Activated T-helper 9 cell treated with anti-CD3 and anti-CD28 coated beads, Interleukin-2, amount 50 U/mL, for 16 hours (primary cell): ENCODE measurements around the gene DHCR24.
"Not testable (repeated sequence)": the region's sequence is repeated elsewhere in the genome, so short reads cannot be mapped to it uniquely, and the experiment has no call there.

Source experiments
- DNase-seq: peaks from one replicate; pipeline ENCODE4 v3.0.0-alpha.2; 2020; ENCODE audit warnings: low read depth

The DHCR24 gene

DNA sequence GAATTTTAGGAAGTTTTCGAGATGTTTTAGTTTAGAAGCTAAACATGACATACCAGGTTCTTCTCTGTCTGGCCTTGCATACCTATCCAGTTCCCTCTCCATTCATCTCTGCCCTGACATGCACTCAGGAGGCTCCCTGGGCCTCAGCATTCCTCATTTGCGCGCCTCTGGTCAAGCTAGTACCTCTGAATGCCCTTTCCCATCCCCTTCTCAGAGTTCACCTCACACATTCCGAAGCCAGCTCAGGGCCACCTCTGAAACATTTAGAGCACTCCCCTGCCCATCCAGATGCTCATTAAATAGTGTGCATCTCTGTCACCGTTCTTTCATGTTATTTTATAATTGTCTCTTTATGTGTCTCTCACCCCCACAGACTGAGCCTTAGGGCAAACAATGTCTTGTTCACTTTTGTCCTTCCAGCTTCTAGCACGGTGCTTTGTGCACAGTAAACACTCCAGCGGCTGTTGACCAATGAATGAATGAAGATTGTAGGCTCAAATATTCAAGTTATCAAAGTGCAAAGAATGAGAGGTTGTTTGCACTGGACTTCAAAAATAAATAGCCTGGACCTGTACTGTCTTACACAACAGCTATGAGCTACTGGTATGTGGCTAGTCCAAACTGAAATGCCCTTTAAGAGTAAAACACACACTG, 1.2 kb upstream of the DHCR24 start:
- DNase-seq: no peak

GRCh38 chr1:54887665-54888071, 673 bp upstream of the DHCR24 start:
- DNase-seq: no peak

DNA sequence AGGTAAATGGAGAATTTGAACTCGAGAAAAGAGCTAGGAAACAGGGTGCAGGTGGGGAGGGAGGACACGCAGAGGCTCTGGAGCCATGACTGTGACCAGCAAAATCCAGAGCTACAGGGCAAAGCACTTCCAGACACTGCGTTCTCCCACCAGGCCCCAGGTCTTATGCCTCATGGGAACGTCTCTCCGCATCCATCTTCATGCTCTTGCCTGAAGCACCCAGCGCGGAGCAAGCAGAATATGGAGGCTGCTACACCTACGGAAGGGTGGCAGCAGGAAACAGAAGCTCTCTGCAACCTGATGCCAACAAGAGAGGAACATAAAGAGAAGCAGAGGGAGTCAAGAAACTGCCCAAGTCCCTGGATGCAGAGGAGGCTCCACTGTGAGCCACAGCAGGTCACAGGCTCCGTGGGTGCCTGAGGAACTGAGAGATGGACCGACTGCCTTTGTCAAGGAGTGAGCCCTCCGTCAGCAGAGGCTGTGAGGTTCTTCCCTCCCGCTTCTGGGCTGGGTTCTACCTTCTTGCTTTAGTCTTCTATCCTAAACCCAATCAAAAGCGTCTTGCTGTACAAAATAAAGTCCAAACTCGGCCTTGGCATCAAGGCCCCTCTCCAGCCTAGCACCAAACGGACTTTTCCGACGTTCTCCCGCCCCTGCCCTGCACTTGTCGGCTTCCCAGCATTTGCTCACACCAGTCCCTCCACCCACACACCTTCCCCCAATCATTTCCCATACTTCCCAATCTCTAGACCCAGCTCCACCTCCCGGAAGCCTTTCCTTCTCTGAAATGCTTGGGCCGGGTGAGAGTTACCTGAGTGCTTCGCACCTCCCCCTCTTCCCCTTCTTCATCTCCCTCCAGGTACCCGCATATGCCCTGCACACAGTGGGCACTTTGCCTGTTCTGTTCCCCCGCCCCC, 930 bp downstream of the DHCR24 start:
- no peak for DNase-seq

- DNase-seq: no peak
These were observed 1.7 kb downstream of the DHCR24 start for GRCh38 chr1:54885237-54885679.

DNA sequence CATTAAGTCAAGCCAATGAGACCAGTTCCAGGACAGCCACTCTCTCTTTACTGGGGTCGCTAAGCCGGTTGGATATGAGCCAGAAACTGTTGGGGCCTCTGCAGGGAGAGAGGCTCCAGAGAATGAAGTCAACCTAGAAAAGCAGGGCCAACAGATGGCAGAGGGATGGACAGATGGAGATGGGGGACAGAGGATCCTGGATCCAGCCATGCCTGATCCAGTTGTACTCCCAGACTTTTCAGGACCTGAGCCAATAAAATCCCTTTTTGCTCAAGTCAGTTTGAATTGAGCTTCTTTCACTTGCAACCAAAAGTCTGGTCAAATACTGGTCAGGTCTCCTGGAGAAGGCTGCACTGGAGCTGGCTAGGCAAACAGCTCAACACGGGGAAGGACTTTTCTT, 2.2 kb downstream of the DHCR24 start:
- no peak for DNase-seq

GRCh38 chr1:54884135-54884586, 2.8 kb downstream of the DHCR24 start:
- no peak for DNase-seq

DNA sequence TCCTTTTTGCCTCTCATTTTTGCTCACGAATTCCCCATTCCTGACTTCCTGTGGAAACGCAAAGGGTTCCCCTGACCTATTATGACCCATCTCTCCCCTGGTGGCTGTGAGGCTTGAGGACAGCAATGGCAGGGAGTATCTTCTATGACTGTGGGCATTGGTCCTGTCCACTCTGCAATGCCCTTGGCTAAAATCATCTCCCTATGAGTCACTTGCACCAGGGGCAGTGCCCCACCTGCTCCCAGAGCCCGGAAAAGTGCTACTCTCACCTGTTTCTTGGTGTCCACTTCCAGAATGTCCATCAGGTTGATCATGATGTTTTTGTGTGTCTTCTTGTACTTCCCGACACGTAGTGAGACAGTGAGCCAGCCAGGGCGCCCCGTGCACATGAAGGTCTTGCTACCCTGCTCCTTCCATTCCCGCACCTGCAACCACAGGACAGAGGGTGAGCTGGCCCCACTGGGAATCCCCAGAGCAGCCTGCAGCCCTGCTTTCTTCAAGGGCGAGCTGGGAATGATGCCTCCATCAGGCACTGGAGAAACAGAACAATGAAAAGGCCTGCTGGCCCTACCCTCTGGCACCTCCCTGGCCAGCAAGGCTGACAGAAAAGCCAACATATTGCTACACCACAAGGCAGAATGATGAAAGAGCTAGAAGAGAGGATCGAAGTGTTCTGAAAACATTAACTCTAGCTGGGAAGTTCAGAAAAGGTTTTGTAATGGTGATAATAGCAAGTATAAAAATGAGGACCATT, 3.5 kb downstream of the DHCR24 start:
- no peak for DNase-seq

GRCh38 chr1:54882519-54882918, 4.5 kb downstream of the DHCR24 start:
- no peak for DNase-seq

DNA sequence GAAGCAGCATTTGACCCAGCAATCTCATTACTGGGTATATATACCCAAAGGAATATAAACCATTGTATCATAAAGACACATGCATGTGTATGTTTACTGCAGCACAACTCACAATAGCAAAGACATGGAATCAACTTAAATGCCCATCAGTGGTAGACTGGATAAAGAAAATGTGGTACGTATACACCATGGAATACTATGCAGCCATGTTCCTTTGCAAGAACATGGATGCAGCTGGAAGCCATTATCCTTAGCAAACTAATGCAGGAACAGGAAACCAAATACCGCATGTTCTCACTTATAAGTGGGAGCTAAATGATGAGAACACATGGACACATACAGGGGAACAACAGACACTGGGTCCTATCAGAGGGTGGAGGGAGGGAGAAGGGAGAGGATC, 5.4 kb downstream of the DHCR24 start:
- not testable (repeated sequence) for DNase-seq

DNA sequence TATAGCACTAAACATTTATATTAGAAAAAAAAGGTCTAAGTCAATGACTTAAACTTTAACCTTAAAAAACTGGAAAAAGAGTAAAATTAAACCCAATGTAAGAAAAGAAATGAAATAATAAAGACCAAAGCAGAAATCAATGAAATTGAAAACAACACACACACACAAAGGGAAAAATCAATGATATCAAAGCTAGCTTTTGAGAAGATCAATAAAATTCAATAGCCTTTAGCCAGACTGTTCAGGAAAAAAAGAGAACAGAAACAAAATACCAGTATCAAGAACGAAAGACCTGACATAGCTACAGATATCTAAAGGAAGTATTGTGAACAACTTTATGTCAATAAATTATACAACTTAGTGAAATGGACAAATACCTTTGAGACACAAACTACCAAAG, 7.1 kb downstream of the DHCR24 start:
- DNase-seq: no peak

DNA sequence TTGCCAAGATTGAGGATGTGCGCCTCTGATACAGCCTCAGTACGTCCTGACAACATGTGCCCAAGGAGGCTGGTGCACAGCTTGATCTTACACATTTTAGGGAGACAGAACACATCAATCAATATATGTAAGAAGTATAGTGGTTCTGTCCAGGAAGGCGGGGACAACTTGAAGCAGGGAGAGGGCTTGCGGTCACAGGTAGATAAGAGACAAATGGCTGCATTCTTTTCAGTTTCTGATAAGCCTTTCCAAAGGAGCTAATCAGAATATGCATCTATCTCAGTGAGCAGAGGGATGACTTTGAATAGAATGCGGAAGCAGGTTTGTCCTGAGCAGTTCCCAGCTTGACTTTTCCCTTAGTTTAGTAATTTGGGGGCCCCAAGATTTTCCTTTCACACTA, 10.2 kb downstream of the DHCR24 start:
- DNase-seq: no peak

DNA sequence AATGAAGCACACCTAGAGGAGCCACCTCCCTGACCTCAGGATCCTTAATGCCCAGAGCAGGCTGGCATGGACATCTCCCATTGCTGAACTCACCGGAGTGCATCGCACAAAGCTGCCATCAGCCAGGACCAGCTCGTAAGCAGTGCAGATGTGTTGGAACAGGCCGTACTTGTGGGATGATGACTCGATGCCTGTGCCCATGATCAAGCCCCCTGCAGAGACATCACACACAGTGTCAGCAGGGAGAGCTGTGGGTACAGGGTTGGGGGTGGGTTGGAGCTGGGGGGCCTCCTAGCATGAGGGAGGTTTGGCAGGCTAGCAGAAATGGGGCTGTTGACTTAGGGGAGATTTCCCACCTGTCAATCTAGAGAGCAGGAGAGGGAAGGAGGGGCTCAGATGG, 12.0 kb downstream of the DHCR24 start:
- no peak for DNase-seq

DNA sequence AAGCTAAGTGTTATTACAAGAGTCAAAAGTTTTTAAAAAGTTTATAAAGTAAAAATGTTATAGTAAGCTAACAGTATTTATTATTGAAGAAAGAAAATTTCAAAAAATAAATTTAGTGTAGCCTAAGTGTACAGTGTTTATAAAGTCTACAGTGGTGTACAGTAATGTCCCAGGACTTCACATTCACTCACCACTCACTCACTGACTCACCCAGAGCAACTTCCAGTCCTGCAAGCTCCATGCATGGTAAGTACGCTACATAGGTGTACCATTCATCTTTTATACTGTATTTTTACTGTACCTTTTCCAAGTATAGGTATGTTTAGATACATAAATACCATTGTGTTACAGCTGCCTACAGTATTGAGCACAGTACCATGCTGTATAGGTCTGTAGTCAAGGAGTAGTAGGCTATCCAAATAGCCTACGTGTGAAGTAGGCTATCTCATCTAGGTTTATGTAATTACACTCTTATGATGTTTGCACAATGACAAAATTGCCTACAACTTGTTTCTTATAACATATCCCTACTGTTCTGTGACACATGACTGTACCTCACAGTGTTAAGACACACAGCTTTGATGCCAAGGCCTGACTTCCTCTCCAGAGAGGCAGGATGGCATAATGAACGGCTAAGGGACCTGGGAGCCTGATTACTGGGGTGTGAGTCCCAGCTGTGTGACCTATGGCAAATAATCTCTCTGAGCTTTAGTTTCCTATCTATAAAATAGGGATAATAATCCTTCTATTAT, 12.7 kb downstream of the DHCR24 start:
- no peak for DNase-seq

DNA sequence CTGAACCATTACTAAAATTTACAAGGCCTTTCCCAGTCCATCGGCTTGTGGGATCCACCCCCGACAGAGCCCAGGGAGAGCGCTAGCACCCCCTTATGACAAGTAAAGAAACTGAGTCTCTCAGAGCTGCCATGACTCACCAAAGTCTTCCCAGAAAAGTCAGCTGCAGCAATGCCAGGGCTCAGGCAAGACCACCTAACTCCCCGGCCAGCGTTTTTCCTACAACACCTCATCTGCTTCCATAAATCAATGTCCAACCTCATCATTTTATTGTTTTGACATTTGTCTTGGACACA, 15.0 kb downstream of the DHCR24 start:
- no peak for DNase-seq

DNA sequence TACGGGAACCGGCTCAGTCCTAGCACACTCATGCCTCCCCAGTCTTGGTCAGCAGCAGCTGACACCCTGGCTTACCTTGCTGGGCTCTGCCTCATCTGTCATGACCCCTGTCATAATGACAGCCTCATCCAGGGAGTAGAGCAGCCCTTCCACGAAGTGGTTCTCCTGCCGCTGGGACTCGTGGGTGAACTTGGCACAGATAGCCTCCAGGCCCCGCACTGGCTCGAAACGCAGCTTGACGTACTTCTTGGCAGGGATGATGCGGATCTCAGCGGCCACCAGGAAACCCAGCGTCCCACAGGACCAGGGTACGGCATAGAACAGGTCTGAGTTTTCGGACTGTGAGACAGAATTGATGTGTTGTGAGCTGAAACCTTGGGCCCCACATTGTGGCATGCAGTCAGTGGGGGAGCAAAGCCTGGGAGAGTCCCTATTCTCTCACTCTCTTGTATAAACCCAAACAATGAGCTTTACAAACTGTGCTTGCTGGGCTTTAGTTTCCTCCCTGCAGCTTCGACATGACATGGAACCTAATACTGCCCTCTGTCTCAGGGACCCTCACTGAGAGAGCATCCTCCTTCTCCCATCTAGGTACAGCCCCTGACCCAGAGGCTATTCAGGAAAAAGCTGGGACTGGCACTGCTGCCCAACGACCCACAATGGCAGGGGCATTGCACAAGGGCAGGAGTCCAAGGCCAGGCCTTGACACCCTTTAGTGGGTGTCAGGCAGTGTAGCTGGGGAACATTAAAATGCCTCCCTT, 15.5 kb downstream of the DHCR24 start:
- no peak for DNase-seq

DNA sequence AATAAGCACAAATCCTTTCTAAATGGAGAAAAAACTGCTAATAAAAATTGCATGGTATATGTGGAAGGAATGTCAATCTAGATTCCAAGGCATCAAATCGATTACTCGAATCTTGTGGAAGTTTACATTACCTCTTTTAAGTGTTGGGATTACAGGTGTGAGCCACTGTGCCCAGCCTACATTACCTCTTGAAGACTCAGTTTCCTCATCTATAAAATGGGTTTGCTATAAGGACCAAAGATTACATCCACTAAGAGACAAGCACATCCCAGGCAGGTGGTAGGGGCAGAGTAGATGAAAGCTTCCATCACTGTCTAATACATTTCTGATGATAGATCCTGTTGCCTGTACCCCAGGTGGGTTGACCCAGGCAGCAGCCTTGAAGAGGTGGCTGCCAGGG, 16.1 kb downstream of the DHCR24 start:
- no peak for DNase-seq

- no peak for DNase-seq
These were observed 17.7 kb downstream of the DHCR24 start for GRCh38 chr1:54869173-54869851.

DNA sequence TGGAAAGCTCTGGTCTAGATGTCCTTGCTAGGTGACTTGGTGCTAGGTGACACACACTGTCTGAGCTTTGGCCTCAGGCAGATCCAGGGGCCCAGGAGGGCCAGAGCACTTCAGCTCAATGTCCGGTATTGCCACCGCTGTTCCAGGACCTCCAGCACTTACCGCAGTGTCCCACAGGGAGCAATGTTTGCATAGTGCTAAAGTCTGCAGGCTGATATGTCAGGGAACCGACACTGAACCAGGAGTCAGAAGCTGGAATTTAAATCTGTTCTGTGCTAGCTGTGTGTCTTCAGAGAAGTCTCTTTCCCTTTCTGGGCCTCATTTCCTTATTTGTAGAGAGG, 19.3 kb downstream of the DHCR24 start:
- DNase-seq: no peak

DNA sequence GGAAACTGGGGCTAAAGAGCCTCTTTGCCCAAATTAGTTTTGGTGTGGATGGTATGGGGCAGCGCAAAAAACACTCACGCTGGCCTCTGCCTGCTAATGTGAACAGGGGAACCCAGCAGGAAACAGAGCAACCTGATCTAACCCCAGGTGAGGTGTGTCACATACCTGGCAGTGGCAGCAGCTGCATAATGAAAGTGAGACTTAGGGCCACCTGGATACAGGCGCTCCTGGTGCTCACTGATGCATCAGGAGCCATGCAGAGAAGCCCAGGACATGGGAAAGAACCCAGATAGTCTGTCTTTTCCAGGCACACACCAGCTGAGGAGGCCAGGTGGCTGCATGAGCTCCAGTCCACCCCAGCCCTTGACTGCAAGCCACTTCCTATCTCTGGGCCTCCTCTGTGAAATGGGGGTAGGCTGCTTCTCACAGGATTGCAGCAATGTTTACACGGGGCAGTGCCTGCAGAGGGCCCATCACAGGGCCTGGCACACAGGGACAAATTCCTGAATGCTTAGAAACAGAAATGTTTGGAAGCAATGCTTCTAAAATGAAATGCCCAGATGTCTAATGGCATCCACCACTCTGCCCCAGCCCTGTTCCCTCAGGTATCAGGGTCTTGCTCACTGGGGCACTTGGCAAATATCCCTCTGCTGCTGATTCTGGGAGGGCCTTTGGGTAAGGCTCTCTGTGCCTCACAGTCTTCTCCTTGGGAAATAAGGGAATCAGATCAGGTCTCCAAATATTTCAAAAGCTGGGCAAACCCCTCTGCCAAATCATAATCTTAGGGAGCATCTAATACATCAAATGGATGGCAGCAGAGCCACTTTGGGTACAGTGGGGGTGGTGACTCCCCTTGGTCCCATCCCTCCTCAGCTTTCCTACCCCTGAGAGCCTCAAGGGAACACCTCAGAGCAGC, 19.9 kb downstream of the DHCR24 start:
- no peak for DNase-seq
